Activated CD4-positive, alpha-beta T cell treated with anti-CD3 and anti-CD28 coated beads, Interleukin-2, amount 50 U/mL, for 1 hour (primary cell): ENCODE measurements around the gene JSRP1.

Experiments used
- DNase-seq: peaks from one replicate; pipeline ENCODE4 v3.0.0-alpha.2; 2020

The JSRP1 gene, protein sequence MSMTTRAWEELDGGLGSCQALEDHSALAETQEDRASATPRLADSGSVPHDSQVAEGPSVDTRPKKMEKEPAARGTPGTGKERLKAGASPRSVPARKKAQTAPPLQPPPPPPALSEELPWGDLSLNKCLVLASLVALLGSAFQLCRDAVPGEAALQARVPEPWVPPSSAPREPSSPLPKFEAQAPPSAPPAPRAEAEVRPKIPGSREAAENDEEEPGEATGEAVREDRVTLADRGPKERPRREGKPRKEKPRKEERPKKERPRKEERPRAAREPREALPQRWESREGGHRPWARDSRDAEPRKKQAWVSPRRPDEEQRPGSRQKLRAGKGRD

DNA sequence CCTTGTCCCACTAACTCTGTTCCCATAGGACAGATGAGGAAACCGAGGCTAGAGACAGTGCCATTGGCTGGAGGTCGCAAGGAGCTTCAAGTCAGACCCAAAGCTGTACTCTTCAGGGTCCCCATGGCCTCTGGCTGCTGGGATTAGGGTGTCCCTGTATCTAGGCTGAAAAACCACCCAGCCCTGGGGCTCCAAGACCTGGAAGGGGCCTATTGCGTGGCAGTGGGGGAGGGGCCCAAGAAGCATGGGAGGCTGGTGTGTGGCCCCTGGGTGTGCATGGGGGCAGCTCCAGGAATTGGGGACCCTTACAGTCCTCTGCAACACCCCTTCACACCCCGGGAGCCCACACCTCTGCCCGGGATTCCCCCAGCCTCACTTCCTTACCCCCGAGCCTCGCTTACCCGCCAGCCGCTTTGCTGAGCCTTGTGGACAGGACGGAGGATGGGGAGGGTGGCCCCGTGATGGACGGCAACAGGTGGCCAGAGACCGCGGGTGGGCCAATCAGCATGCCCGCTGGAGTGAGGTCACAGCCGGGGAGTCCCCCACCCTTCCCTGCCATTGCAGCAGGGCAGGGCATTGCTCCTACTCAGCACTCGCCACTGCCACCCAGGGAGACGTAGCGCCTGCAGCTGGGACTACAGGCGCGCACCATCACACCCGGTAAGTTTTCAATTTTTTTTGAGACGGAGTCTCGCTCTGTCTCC, at the start of gene JSRP1:
Gene JSRP1, minus strand, starts transcription at position 436 of the 704 bp plus-strand sequence. CDS start 1,103 bp downstream, outside the sequence.
- DNase-seq, result no peak

DNA sequence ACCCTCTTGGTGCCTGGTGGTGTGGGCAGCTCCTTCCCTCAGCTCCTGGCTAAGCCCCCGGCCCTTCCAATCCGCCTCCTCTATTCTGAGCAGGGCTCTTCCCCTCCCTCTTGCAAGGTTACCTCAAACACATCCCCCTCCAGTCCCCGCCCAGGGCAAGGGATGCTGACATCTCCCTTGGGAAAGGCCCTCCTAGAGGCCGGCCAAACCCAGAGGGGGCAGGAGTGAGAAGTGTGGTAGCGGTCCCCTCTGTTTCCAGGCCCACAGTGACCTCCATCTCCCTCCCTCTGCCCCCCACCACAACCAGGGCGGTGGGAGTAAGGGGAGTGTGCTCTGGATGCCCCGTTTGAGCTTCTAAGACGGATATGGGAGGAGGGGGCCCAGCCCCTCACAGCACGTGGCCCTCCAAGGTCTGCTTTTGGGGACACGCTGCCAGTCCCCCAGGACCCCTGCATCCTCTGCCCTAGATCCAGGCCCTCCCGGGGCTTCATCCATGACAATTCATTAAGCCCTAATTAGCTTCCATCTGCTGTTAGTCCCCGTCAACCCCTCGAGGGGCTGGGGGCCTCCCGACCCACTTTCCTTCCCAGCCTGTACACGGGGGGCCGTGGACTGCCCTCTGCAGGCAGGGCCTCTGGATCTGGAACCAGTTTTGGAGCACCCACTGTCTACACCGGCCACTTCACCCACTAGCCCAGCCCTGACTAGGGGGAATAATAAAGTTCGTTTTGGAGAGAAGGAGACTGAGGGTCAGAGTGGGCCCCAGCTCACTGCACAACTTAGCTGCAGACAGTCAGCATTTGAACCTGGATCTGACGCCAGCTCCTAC, 49.4 kb upstream of the JSRP1 start:
- no peak for DNase-seq

DNA sequence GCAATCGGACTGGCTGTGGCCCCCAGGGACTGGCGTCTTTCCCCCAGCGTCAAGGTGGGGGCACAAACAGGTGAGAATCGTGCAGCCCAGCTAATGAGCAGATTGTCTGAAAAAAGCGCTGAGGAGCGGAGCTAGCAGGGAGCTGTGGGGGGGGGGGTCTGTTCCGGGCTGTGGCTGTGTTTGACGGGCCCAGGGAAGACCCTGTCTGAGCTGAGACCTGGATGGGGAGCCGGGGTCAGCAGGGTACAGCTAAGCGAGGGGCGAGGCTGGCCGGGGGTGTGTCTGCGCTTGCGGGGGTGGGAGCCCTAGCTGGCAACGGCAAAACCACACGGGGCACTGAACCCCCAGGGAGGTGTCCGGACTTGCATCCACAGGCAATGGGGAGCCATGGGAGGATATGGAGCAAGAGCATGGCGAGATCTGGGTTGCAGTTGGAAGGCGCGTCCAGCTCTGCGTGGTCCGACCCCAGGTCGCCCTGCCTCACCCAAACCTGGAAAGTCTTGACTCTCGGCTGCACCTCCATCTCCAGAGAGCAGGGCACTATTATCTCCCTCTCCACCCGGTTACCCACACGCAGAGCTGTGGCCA, 47.1 kb upstream of the JSRP1 start:
- no peak for DNase-seq

DNA sequence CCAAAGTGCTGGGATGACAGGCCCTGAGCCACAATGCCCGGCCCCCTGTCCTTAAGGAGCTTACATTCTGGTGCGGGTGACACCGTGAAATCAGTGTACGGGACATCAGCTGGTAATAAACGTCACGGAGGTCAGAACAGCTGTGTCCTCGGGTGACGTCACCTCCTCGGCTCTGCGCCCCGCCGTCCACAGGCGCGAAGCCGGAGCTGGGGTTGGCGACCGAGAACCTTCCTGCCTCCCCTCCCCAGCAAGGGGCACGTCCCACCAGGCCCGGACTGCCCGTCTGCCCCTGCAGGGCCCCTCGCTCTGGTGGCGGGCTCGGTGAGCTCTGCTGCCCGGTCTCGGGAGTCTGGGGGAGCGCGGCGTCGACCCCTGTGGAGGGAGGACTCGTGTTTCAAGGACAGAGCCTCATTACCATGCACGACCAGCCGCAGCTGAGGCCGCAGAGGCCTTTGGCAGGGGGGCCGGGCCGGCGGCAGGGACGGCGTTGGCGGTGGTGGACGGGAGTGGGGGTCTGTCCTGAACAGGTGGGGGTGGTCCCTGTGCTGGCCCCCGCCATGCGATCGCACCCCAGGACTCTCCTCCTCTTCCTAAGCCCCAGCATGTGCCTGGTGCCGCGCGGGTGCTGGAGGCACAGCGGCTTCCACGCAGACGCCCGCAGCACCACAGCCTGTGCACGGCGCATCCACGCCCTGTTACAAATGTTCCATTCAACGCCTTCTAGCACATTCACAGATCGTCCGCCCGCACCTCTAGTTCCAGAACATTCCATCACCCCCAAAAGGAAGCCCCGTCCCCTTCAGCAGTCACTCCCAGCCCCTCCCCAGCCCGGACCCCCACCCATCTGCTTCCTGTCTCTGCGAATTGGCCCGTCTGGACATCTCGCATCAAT, 46.3 kb upstream of the JSRP1 start:
- DNase-seq, result peak; percentile 26

DNA sequence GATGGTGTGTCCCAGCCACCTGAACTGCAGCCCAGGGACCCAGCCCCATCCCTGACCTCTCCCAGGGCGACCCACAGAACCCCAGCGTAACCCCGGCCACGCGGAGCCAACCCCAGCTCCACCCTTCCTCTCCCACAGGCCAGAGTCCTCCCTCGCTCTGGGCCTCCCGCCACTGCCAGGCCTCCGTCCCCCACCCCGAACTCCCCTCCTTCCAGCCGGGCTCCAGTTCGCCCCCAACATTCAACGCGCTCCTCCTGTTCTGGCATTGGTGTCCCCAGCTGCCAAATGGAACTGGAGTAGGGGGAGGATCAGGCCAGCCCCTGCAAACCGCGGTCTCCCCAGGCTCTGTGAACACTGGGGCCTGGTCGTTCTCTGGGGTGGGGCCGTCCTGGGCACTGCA, 44.3 kb upstream of the JSRP1 start:
- no peak for DNase-seq

DNA sequence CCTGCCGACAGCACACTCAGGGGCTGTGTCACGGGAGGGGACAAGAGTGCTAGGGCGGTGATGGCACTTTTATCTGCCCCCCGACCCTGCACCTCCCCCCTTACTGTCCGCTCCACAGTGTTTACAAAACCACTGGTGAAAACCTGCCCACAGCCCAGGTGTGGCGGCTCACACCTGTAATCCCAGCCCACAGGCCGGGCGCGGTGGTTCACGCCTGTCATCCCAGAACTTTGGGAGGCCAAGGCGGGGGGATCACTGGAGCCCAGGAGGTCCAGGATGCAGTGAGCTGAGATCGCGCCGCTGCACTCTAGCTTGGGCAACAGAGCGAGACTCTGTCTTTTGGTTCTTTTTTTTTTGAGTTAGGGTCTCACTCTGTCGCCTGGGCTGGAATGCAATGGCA, 39.9 kb upstream of the JSRP1 start:
- DNase-seq, result no peak

DNA sequence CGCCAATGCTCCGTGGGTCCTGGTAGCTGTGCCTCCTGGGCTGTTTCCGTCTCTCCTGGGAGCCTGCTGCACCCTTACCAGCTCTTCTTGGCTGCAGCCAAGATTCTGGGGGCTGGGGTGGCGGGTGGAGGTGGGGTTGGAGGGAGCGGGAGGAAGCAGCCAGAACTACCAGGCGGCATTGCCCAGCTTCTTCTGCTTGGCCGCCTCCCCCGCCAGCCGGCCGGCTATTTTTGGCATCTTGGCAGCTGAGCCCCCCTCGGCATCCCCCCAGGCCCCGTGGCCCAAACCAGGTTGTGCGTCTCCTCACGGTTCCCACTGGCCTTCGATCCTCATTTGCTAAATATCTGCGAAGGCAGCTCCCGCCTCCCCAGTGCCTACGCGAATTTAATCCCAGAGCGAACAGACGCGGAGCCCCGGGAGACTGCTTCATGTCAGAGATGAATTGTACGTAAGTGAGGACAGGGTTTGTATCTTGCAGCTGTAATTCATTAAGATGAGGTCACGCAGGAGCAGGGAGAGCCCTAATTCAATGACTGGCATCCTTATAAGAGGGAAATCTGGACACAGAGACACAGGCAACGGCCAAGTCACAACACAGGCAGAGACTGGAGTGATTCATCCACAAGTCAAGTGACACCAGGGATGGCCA, 38.6 kb upstream of the JSRP1 start:
- DNase-seq, result no peak

DNA sequence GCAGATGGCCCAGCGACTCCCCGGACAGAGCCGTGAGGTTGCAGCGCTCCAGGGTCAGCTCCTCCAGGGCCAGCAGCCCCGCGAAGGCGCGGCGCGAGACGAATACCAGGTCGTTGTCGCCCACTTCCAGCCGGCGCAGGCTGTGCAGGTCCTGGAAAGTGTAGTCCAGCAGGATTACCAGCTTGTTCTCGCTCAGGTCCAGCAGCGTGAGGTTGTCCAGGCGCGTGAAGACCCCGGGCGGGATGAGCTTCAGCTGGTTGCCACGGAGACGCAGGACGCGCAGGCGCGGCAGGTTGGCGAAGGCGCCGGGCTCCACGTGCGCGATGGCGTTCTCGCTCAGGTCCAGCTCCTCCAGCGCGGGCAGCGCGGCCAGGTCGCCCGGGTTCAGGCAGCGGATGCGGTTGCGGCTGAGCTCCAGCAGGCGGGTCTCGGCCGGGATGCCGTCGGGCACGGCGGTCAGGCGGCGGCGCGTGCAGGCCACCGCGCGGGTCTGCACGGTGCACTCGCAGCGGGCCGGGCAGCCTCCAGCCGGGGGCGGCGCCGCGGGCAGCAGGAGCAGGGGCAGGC, 35.1 kb upstream of the JSRP1 start:
- DNase-seq, result no peak

DNA sequence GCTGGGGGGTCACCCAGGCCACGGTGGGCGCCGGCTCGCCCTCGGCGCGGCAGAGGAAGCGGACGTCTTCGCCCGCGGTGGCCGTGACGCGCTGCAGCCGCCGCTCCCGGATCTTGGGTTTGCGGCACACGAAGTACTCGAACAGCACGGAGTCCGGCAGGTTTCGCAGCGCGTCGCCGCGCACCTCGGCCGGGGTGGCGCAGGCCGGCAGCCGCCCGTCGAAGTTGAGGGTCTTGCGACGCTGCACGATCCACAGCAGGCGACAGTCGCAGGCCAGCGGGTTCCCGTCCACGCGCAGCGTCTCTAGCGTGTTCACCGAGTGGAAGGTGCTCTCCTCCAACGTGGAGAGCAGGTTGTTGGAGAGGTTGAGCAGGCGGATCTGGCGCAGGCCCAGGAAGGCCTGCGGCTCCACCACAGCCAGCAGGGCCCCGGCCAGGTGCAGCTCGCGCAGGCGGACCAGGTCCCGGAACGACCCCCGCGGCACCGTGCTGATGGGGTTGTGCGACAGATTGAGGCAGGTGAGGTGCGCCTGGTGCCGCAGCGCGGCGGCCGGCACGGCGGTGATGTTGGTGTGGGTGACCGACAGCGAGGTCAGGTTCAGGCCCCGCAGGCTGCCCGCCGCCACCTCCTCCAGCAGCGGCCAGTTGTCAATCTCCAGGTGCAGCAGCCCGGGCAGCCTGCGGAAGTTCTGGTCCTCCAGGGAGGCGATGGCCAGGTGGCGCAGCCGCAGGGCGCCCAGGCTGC, 34.4 kb upstream of the JSRP1 start:
- peak; percentile 25 for DNase-seq

DNA sequence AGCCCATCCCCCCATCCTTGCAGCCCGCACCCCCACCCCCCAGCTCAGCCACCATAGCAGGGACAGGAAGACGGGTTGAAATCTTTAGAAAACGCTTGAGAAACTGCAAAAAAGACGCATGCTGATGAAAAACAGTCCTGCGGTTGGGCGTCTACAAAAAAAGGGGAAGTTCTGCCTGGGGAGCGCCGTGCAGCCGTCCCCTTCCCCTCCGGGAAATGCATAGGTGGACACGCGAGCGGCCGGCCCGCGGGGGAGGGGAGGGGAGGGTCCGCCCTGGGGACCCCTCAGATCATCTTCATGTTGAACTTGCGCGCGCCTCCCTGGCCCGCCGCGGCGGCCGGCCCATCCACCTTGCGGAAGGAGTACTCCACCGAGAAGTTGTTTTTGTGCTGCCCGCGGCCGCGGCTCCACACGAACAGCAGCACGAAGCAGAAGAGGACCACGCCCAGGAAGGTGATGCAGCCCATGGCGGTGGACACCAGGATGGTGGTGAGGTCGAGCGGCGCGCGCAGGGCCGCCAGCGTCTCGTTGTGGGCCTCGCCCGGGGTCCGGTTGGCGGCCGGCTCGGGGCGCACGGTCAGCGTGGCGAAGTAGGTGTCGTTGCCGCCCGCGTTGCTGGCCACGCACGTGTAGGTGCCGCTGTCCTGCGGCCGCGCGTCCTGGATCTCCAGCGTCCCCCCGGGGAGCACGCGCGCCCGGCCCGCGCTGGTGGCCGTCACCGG, 33.7 kb upstream of the JSRP1 start:
- DNase-seq, result peak; percentile 53

DNA sequence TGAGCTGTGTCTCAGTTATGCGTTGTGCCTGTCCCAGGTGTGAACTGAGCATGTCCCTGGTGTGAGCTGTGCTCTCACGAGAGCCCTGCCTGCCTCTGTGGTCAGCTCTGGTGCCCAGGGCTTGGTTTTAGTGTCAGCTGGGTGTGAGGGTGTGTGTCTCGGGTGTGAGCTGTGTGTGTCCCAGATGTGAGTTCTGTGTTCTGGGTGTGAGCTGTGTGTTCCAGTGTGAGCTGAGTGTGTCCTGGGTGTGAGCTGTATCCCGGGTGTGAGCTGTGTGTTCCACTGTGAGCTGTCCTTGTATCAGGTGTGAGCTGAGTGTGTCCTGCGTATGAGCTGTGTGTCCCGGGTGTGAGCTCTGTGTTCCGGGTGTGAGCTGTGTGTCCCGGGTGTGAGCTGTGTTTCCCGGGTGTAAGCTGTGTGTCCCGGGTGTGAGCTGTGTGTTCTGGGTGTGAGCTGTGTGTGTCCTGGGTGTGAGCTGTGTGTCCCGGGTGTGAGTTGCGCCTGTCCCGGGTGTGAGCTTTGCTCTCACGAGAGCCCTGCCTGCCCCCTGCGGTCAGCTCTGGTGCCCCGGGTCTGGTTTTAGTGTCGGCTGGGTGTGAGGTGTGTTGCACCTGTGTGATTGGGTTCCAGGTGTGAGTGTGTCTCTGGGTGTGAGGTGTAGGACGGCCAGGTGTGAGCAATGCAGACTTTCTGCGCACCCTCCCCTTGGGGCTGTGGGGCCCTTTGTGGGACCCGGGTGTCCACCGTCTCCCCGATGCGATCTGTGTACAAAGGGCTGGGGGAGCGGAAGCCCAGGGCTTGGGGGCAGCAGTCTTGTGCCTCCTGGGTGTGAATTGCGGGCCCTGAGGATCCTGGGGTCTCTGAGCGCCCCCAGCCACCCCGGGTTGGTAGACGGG, 32.8 kb upstream of the JSRP1 start:
- no peak for DNase-seq

DNA sequence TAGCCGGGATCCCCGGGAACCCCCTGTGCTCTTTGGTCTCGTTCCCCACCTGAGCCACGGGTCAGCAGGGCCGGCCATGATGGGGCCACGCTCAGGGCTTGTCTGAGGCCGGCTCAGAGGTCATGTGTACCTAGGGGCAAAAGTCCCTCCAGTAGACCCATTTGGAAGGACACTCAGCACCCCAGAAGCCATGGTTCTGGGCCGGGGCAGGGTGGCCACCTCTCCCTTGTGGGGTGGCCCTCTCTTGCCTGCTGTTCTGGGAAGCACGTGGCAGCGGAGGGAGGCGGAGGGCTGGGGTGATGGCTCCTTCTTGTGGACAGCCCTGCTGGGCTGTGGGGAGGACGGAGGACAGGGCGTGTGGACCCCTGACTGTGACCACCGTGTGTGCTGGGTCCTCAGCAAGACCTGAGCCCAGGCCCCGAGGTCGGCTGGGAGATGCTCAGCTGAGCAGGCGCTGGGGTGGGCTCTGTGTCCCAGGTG, 32.2 kb upstream of the JSRP1 start:
- no peak for DNase-seq

DNA sequence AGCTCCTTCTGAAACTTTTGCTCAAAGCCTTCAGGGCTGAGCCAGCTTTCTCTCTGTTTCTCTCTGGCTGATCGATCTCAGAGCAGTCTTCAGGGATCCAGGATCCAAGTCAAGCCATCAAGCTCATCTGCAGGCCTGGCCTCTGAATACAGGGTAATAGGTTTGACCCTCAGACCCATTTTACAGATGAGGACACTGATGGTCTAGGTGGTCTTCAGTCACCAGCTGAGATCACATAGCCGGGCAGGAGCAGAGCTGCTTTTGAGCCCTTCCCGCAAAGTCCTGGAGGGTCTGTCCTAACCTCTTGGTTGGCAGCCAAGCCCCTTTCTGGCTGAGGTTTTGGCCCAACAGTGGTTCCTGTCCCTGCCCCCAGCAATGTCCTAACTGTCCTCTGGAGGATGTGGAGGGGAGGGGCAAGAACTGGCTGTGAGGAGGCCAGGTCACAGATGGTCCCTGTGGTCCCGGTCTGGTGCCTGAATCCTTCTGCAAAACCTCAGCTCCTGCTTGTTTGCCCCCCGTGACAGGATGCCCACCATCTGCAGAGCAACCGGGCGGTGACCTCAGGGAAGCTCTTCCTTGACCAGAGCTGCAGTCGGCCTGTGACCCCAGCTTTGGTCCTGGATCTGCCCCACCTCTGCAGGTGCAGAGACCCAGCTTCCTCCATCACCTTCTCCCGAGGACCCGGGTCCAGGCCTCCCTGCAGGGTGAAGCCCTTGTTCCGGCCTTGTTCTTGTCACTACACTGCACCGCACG, 31.5 kb upstream of the JSRP1 start:
- no peak for DNase-seq

DNA sequence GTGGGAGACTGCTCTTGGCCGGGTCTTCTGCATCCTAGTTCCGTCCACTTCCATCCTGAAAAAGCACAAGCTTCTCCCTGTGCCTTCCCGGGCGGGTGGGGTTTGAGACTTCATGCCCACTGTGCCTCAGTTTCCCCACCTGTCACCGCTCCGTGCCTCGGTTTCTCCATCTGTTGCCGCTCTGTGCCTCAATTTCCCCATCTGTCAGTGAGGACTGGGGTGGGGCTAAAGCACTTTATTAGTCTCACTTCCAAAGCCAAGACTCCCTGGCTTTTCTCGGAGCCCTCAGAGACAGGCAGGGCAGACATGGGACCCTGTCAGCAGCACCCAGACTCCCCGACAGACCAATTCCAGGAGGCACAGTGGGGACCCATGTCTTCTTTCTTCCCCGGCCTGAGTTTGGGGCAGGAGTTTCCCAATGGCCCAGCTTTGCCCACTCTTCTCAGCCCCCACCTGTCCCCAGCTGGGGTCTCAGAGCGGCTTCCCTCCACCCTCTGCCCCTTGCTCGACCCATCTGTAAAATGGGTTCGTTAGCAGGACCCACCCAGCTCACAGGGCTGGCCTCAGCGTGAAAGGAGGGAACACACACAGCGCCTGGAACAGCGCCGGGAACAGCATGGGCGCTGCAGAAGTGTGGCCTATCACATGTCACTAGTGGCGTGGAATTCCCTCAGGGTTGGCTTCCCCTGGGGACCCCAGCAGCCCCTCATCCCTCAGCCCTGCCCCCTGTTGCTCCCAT, 30.4 kb upstream of the JSRP1 start:
- no peak for DNase-seq

DNA sequence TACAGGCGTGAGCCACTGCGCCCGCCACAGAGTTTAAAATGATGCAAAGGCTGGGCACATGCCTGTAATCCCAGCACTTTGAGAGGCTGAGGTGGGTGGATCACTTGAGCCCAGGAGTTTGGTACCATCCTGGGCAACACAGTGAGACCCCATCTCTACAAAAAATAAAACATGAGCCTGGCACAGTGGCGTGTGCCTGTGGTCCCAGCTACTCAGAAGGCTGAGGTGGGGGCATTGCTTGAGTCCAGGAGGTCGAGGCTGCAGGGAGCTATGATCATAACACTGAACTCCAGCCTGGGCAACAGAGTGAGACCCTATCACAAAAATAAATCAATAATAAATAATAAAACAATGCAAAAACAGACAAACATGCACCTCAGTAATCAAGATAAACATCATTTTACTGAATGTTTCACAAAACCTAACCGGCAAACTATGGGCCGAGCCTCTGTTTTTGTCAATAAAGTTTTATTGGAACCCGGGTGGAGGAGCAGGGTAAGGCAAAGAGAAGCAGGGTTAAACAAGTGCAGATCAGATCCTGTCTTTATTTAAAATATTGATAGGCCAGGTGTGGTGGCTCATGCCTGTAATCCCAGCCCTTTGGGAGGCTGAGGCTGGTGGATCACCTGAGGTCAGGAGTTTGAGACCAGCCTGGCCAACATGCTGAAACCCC, 27.8 kb upstream of the JSRP1 start:
- DNase-seq, result no peak

DNA sequence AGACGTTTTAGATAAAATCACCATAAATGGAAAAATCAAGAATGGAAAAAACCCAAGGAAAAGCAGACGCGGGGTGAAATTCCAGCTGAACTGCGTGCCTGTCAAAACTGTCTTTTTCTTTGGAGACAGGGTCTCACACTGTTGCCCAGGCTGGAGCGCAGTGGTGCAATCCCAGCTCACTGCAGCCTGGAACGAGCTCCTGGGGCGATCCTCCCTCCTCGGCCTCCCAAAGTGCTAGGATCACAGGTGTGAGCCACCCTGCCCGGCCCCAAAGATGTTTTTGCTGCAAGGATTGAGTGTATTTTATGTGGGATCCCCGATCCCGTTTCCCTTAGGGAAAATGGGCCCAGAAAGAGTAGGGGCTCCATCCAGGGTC, 26.6 kb upstream of the JSRP1 start:
- DNase-seq, result no peak
